GM12891 (cell line): ENCODE results near the gene GGNBP2.

Experiments used
- POLR2AphosphoS5 ChIP-seq: IDR thresholded peaks from 2 replicates; pipeline ENCODE4 v1.6.1; 2011; ENCODE audit warnings: low read depth, low read length, control low read depth
- POU2F2 ChIP-seq: IDR thresholded peaks from 2 replicates; pipeline ENCODE4 v1.6.1; 2011; ENCODE audit warnings: low read depth, mild to moderate bottlenecking, control low read depth, low read length, moderate library complexity

DNA sequence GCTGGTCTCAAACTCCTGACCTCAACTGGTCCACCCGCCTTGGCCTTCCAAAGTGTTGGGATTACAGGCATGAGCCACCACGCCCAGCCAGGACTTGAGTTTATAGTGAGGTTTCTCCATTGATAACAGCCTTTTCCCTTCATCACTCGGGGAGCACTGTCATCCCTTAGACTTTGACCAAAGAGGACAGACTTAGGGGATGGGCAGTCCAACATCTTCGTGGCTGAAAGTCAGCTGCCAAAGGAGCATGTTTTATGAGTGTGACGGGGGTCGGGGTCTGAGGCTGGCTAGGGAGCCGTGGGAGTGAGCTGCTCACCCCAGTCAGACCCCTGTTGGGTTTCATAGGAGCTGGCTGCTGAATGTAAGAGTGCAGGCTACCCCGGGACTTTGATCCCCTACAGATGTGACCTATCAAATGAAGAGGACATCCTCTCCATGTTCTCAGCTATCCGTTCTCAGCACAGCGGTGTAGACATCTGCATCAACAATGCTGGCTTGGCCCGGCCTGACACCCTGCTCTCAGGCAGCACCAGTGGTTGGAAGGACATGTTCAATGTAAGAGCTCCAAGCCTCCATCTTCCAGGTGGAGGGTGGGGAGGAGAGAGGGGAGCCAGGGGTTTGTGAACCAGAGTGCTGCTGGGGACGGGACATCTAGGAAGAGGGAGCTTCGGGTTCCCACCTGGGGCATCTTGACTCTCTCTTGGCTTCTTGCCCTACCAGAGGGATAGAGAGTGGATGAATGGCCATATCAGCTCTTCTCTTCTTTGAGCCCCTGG, 50.1 kb downstream of the GGNBP2 start:
- no peak for TF ChIP-seq POLR2AphosphoS5
- TF ChIP-seq POU2F2: no peak
